Peyer's patch (tissue), 4 donors: Measurements from ENCODE around the gene XIRP2.

ENCODE experiments used
- POLR2A ChIP-seq, 2 donors: fragments of 450-650 bp; IDR thresholded peaks; one replicate each; pipeline ENCODE4 v1.5.1; 2017; ENCODE audit warnings: antibody characterized with exemption in 2 of 2, mild to moderate bottlenecking in 2 of 2, moderate library complexity in 2 of 2
- TF ChIP-seq, protein P1 (sequence below), 6 experiments: fragments of 450-650 bp in 4 of 6; fragments of 200-600 bp in 2 of 6; sonication (generic) in 1 of 6; IDR thresholded peaks; one replicate each; pipeline ENCODE4 v1.5.1; 2017 to 2019; ENCODE audit warnings: antibody characterized with exemption in 6 of 6, mild to moderate bottlenecking in 3 of 6, moderate library complexity in 1 of 6

DNA sequence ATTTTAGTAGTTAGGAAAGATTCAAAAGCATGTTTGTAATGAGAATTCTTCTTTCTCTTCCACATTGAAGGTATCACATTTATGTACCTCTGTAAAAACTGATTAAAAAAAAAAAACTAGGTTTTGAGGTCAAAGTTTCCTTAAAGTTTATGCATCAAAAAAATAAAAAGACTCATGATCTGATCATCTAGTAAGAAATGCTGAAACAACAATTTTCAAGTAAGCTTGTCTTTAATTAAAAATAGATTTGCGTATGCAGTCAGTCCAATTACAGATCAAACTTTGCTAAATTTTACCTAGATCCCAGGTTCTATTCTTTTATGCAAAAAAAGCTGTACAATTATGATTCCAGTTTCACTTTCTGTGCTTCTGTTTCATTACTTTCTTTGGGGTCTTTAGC, 409.0 kb downstream of the XIRP2 start:
- TF ChIP-seq, protein P1, sequence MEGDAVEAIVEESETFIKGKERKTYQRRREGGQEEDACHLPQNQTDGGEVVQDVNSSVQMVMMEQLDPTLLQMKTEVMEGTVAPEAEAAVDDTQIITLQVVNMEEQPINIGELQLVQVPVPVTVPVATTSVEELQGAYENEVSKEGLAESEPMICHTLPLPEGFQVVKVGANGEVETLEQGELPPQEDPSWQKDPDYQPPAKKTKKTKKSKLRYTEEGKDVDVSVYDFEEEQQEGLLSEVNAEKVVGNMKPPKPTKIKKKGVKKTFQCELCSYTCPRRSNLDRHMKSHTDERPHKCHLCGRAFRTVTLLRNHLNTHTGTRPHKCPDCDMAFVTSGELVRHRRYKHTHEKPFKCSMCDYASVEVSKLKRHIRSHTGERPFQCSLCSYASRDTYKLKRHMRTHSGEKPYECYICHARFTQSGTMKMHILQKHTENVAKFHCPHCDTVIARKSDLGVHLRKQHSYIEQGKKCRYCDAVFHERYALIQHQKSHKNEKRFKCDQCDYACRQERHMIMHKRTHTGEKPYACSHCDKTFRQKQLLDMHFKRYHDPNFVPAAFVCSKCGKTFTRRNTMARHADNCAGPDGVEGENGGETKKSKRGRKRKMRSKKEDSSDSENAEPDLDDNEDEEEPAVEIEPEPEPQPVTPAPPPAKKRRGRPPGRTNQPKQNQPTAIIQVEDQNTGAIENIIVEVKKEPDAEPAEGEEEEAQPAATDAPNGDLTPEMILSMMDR (IDR thresholded peaks at IDR 0.05), result no peak
- TF ChIP-seq POLR2A (IDR thresholded peaks at IDR 0.05), result no peak
